Activated T-cell treated with anti-CD3 and anti-CD28 coated beads for 24 hours (primary cell): ENCODE results near the gene MOXD1.
"Not testable (repeated sequence)": the region's sequence is repeated elsewhere in the genome, so short reads cannot be mapped to it uniquely, and the experiment has no call there.

ENCODE experiments used
- DNase-seq: peaks from one replicate; pipeline ENCODE4 v3.0.0-alpha.2; 2020; ENCODE audit warnings: low read depth

MOXD1 gene

DNA sequence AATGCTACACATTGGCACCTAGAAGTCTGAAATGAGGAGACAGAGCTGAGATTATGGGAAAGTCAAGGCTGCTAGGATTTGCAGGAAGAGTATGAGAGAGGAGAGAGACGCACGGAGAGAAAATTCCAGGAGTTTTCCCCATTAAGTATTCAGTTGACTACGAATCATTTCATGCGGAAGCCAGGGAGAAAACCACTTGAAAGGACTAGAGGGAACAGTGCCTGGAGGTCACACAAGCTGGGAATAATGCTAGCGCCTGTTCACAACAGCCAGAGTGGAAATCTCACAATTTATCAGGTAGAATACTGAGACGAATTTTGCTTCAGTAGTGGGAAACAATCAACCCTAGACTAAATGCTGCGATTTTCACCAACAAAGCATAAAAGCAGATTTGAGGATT lies 118.6 kb downstream of the MOXD1 start:
- no peak for DNase-seq

- DNase-seq: no peak
Observed at GRCh38 chr6:132280436-132280835, 120.8 kb downstream of the MOXD1 start.

DNA sequence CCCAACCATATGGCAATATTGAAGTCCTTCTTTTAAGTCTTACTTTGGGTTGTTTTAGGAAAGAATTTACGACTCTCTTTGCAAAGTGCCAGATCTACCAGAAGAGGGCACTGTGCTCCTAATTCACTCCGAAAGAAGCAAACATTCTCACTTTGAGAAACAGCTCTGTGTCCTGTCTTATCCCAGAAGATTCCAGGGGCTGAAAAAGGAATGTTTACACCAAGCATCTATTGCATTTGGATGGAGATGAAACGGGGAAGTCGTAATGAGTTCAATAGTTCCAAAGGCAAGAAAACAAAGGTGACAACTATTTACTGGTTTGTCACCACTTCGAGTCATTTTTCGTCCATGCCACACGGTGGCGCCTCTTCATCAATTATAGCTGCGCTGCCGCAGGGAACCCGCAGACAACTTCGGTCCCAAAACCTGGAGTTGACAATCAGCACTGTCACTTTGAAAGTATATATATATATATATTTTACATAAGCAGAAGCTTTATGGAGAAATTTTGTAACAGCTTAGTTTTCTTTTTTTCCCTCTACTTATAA lies 121.6 kb downstream of the MOXD1 start:
- DNase-seq: peak; percentile 59

DNA sequence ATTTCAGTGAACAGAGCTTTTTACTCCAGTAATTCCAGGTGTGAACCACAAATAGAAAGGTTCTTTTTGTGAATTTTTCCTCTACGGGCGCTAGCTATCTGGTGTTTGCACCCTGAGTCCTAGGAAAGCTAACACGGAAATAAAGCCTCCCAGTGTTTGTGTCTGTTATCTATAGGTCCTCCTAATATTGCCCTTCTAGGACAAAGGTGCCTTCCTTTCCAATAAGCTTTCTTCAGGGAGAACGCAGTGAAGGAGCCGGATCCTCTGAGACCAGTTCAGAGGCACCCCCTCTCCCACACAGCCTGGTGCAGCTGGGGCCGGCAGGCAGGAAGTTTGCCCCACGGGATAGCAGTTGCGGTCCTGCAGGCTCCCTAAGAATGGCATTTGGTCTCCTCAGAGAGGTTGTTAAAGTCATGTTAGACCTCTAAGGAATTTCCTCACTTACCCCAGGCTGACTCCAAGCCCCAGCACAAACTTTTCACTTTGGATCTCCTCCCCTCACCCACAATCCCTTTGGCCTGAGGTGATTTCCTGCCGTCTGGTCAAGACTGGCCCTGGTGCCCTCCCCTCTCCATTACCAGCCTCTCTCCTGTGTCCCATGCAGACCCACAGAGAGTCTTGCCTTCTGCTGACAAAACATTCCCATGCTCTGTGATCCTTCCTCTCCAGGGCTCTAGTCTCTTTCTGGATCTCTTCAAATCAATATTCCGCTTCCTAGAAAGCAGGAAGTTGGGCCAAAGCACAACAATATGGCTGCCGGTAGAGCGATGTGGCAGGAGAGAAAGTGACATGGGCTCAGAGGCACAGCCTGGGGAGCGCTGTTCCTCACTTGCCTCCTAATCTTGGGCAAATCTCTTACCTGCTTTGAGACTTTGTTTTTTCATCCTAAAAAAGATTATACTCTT lies 126.0 kb downstream of the MOXD1 start:
- DNase-seq: no peak

DNA sequence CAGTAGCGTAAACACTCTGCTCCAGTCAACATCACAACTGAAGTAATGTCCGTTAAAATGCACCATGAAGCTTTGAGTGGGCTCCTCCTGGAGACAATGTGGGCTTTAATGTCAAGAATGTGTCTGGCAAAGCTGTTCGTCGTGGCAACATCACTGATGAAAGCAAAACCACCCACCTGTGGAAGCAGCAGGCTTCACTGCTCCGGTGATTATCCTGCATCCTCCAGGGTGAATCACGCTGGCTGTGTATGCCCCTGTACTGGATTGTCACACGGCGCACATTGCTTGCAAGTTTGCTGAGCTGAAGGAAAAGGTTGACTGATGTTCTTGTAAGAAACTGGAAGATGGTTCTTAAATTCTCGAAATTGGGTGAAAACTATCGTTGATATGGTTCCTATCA lies 128.5 kb downstream of the MOXD1 start:
- no peak for DNase-seq

DNA sequence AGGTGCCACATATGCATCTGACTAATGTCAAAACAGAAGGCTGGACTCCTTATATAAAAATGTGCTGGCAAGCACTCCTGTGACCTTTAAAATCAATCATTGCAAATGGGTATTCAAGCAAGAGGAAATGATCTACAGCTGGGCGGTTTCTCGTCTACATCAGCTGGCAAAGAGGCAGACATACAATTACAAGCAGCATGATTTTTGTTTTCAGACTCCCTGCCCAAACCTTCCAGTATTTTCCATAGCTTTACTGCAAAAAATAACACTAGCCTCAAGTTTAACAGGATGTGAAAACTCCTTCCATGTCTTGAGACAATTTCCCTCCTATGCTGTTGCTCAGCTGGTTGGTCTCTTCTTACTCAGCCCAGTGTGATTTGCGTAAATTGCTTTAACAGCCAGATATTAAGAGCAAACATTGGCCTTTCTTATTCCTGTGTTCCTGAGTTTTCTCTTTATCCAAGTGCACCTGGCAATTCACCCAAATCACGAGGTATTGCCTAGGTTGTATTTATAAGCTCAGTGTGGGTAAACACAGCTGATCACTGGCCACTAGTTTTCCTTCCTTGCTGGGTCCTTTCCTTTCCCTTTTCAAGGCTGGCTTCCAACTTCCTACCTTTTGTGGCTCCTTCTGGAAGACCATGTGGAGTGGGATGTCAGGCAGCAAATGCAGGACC lies 130.4 kb downstream of the MOXD1 start:
- no peak for DNase-seq

DNA sequence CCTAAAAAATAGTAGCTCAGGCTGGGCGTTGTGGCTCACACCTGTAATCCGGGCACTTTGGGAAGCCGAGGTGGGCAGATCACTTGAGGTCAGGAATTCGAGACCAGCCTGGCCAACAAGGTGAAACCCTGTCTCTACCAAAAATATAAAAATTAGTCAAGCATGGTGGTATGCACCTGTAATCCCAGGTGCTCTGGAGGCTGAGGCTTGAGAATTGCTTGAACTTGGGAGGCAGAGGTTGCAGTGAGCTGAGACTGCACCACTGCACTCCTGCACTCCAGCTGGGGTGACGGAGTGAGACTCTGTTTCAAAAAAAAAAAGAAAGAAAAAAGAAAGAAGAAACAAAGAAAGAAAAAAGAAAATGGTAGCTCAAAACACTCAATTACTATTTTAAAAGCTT lies 132.6 kb downstream of the MOXD1 start:
- not testable (repeated sequence) for DNase-seq

DNA sequence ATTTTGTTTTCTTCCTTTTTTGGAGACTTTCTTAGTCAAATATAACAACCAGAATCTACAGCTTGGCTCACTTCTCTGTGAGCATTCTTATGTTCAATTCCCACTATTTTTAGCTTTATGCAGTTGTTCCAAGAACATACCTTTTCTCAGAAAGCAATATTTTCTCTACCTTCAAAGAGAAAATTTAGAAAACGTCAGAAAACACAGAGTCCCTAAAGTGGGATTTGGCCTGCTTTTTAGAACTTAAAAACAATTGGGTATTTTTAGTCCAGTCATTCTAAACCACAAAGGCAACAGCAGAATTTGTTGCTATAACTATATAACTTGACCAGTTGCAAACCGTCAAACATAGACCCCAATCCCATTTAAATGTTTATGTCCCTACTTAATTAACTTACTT lies 133.1 kb downstream of the MOXD1 start:
- DNase-seq: no peak

DNA sequence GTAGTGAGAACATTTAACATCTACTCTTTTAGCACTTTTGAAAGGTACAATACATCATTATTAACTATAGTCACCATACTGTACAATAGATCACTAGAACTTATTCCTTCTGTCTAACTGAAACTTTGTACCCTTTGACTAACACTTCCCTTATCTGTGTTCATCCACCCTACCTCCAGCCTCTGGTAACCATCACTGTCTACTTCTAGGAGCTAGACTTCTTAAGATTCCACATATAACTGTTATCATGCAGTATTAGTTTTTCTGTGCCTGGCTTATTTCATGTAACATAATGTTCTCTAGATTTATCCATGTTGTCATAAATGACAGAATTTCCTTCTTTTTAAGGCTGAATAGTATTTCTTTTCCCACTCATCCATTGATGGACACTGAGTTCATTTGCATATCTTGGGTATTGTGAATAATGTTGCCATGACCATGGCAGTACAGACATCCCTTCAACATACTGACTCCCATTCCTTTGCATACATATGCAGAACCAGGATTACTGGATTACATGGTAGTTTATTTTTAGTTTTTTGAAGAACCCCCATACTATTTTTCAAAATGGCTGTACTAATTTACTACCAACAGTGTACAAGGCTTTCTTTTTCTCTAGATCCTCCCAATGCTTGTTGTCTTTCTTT lies 135.7 kb downstream of the MOXD1 start:
- no peak for DNase-seq

GRCh38 chr6:132264021-132264500 lies 137.2 kb downstream of the MOXD1 start:
- DNase-seq: no peak

- DNase-seq: no peak
Observed at GRCh38 chr6:132261354-132261753, 139.9 kb downstream of the MOXD1 start.

GRCh38 chr6:132259070-132259469 lies 142.2 kb downstream of the MOXD1 start:
- DNase-seq: no peak

- DNase-seq: no peak
Observed at GRCh38 chr6:132257561-132257960, 143.7 kb downstream of the MOXD1 start.

DNA sequence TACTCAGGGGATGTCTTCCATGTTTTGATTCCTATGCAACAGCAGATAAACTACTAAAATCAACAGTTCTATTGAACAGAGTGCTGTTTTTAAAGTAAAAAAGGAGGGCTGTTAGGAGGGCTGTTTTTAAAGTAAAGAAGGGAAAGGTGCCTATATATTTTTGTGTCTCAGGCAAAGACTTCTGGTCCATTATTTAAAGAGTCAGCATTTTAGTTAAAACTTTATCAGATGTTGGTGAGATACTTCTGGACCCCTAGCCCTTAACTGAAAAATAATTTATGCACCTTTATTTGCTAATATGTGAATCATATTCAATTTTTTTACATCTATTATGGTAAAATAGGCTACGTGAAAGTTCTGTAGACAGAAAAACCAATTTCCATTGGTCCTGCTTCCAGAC lies 144.8 kb downstream of the MOXD1 start:
- DNase-seq: no peak

- DNase-seq: no peak
Observed at GRCh38 chr6:132253906-132254305, 147.4 kb downstream of the MOXD1 start.

DNA sequence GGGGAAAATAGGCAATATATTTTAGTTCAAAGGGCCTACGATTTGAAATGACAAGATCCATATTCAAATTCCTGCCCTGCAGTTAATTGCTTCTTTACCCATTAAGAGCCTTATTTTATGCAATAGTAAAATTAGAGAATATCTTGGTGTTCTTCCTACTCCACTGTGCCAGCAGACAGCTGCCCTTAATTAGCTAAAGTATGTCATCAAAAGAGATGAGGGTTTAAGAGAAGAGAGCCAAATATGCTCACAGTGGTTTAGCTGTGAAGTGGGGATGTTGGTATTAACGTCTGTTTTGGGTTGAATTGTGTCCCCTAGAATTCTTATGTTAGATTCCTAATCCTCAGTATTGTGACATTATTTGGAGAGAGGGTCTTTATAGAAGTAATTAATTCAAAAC lies 148.1 kb downstream of the MOXD1 start:
- no peak for DNase-seq

DNA sequence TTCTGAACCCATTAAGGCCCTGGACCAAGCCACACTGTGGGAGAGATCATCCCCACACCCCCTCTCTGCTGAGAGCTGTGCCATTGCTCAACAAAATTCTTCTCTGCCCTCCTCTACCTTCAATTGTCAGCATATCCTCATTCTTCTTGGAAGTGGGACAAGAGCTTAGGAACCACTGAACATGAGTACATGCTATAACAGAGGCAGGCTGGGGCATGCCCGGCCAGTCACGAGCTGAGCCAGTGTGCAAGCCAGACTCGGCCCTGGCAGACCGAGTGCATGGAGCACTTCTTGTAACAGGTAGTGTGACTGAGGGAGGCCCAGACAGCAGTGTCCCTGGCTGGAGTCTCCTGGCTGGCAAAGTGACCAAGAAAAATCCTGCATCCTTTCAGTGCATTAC lies 149.2 kb downstream of the MOXD1 start:
- no peak for DNase-seq

DNA sequence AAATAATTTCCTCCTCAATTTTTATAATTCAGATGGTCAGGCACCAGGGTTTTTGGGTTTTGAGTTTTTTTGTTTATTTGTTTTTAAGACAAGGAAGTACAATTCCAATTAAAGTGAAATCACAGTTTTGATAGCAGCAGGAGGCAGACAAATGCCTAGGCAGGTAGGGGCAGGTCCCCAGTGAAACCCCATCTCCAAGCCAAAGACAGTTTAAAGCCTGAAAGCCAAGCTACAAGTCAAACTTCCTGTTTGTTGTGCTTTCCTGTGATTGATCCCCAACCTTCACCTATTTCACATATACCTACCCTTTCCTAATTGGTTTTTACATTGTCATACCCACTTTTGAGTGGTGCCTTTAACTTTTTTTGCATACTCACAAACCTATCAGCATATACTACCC lies 149.6 kb downstream of the MOXD1 start:
- no peak for DNase-seq

DNA sequence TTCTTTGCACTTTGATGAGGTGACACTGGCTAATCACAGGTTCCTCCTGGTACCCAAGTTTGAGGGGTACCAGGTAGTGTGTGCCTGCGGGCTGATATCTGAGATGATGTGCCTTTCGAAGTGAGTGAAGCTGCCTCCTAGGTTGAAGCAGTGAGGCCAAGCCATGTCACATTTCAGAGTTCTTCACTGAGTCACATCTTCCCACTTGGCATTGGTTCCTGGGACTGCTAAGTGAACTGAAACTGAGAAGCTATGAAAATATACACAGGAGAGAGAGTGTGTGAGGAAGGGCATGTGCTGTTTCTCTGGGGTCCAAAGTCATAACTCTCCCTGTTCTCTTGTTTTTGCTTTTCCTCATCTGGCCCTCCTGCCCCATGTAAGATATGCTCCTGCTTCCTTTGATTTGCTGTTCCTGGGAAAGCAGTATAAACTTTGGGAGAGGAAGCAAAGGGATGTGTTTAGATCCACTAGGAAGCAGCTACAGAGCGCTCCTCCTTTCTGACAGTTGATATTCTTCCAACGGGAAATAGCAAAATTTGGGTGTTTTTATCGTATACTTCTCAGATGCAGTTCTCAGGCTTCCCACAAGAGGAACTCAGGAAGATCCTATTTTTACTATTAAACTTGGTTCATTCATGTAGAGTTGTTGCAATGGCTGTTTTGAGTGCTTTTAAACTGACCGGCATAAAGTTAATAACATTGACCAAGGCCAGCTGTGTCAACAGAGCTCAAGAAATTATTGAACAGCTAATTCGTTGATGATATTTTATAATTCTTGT lies 153.7 kb downstream of the MOXD1 start:
- DNase-seq: no peak

GRCh38 chr6:132246632-132247270 lies 154.5 kb downstream of the MOXD1 start:
- DNase-seq: no peak

DNA sequence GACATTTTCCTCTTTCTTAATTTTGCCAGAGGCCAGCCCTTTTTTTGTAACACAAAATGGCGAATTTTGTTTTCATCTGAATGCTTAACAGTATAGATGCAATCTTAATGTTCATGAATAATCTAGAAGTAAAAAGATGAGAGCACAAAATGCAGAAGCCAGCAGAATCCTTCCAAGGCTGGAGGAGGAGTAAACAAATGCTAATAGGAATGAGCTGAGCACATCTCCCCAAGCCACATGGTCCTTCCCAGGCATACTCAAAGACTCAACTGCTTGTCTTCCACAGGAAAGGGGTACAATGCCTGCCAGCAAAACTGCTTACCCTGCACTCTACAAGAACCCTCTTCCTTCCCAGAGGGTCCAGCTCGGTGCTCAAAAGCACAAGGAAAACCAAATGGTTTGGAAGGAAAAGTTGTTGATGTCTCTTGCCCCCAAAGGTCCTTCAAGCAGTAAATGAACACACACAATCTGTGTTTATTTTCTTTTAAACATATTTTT lies 155.1 kb downstream of the MOXD1 start:
- DNase-seq: no peak
